Measurements from ENCODE around the gene SHISA9. TPM values are rescaled to one million over a fixed set of nuclear protein-coding genes. Genes with fewer than 3 reads are reported as not detected.

Gene SHISA9
- total and polyA plus RNA-seq, 7 donors, result under 0.01 to 8.6 (median 3.1) TPM

GRCh38 chr16:13013043-13013442 lies 111.6 kb downstream of the SHISA9 start:
- Histone ChIP-seq H3K4me3 (no peak overlapping the region), H3K27ac (no peak overlapping the region), H3K9me3 (peaks cover 0 to 2% (median 0%) of the 10 kb centered on the region in 4 donors), H3K27me3 (no peaks in the 10 kb centered on the region), H3K4me1 (no peaks in the 10 kb centered on the region), H3K36me3 (no peaks in the 10 kb centered on the region)
- whole genome bisulfite sequencing, 2 donors, result 43 to 46% methylated on average over 6 of the region's 6 CpGs
- no peak for DNase-seq
- TF ChIP-seq POLR2AphosphoS5 (IDR thresholded peaks at IDR 0.05) (no peak), CTCF (IDR thresholded peaks at IDR 0.05) (no peak), EP300 (IDR thresholded peaks at IDR 0.05) (no peak), POLR2A (IDR thresholded peaks at IDR 0.05) (no peak)
- intact Hi-C loops (cut with DNase I), result no loop called here

GRCh38 chr16:13014476-13014875 lies 113.1 kb downstream of the SHISA9 start:
- Histone ChIP-seq H3K27ac (no peak overlapping the region), H3K4me1 (no peaks in the 10 kb centered on the region), H3K9me3 (no peaks in the 10 kb centered on the region), H3K27me3 (no peaks in the 10 kb centered on the region), H3K4me3 (no peak overlapping the region), H3K36me3 (no peaks in the 10 kb centered on the region)
- WGBS, 2 donors, result 6 to 13% methylated on average over 2 of the region's 2 CpGs
- intact Hi-C loops (cut with DNase I), result no loop called here
- DNase-seq, result no peak
- TF ChIP-seq POLR2AphosphoS5 (IDR thresholded peaks at IDR 0.05) (no peak), CTCF (IDR thresholded peaks at IDR 0.05) (no peak), POLR2A (IDR thresholded peaks at IDR 0.05) (no peak), EP300 (IDR thresholded peaks at IDR 0.05) (no peak)

- no peak for DNase-seq
- WGBS, 2 donors, result 74 to 79% methylated on average over 5 of the region's 5 CpGs
- Histone ChIP-seq H3K27ac (no peak overlapping the region), H3K4me1 (no peaks in the 10 kb centered on the region), H3K36me3 (no peaks in the 10 kb centered on the region), H3K9me3 (no peaks in the 10 kb centered on the region), H3K4me3 (no peak overlapping the region), H3K27me3 (no peaks in the 10 kb centered on the region)
- no peak for TF ChIP-seq POLR2A (IDR thresholded peaks at IDR 0.05)
- no peak for TF ChIP-seq CTCF (IDR thresholded peaks at IDR 0.05)
- no peak for TF ChIP-seq EP300 (IDR thresholded peaks at IDR 0.05)
- TF ChIP-seq POLR2AphosphoS5 (IDR thresholded peaks at IDR 0.05), result no peak
- intact Hi-C loops (cut with DNase I), result no loop called here
These were observed 116.6 kb downstream of the SHISA9 start for GRCh38 chr16:13018026-13018425.

- no peak for DNase-seq
- TF ChIP-seq CTCF (IDR thresholded peaks at IDR 0.05) (no peak), EP300 (IDR thresholded peaks at IDR 0.05) (no peak), POLR2AphosphoS5 (IDR thresholded peaks at IDR 0.05) (no peak)
- intact Hi-C loops (cut with DNase I), result no loop called here
- no peak overlapping the region for H3K27ac ChIP-seq
- WGBS, 2 donors, result 87 to 88% methylated on average over 7 of the region's 7 CpGs
- no peak overlapping the region for H3K4me3 ChIP-seq
- no peaks in the 10 kb centered on the region for H3K27me3 ChIP-seq
- no peaks in the 10 kb centered on the region for H3K9me3 ChIP-seq
- H3K36me3 ChIP-seq, result no peaks in the 10 kb centered on the region
- no peaks in the 10 kb centered on the region for H3K4me1 ChIP-seq
These were observed 120.6 kb downstream of the SHISA9 start for GRCh38 chr16:13021996-13022395.

- Histone ChIP-seq H3K4me3 (no peak overlapping the region), H3K9me3 (no peaks in the 10 kb centered on the region), H3K27ac (no peak overlapping the region), H3K36me3 (no peaks in the 10 kb centered on the region), H3K4me1 (no peaks in the 10 kb centered on the region), H3K27me3 (no peaks in the 10 kb centered on the region)
- 67 to 70% methylated on average over 5 of the region's 5 CpGs for WGBS, 2 donors
- intact Hi-C loops (cut with DNase I), result no loop called here
- no peak for DNase-seq
- TF ChIP-seq POLR2AphosphoS5 (IDR thresholded peaks at IDR 0.05) (no peak), POLR2A (IDR thresholded peaks at IDR 0.05) (no peak), EP300 (IDR thresholded peaks at IDR 0.05) (no peak), CTCF (IDR thresholded peaks at IDR 0.05) (no peak)
These were observed 128.4 kb downstream of the SHISA9 start for GRCh38 chr16:13029786-13030185.
